Measurements from ENCODE around the gene EIF4ENIF1. TPM values are rescaled to one million over a fixed set of nuclear protein-coding genes. Genes with fewer than 3 reads are reported as not detected.
"Not testable (repeated sequence)": the region's sequence is repeated elsewhere in the genome, so short reads cannot be mapped to it uniquely, and the experiment has no call there.

The EIF4ENIF1 gene
- total RNA-seq, 2 experiments from 2014 or later, result 9.4 to 10.6 TPM

DNA sequence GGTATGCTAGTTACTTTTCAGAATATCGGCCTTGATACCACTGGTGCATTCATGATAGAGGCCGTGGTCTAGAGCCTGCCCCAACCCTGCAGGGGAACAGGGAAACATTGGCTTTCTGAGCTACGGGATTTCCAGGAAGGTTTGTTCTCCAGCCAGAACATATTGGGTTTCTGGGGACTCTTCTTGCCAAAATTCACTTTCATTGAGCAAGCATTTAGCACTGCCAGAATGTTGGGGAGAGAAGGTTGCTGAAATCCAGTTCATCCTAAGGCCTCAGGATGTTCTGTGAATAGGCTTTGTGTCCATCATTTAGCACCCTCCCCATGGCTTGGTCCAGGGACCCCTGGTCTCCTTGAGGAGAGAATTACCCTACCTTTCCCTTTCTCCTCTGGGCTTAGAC lies 53.5 kb downstream of the EIF4ENIF1 start:
- TF ChIP-seq, protein P1, sequence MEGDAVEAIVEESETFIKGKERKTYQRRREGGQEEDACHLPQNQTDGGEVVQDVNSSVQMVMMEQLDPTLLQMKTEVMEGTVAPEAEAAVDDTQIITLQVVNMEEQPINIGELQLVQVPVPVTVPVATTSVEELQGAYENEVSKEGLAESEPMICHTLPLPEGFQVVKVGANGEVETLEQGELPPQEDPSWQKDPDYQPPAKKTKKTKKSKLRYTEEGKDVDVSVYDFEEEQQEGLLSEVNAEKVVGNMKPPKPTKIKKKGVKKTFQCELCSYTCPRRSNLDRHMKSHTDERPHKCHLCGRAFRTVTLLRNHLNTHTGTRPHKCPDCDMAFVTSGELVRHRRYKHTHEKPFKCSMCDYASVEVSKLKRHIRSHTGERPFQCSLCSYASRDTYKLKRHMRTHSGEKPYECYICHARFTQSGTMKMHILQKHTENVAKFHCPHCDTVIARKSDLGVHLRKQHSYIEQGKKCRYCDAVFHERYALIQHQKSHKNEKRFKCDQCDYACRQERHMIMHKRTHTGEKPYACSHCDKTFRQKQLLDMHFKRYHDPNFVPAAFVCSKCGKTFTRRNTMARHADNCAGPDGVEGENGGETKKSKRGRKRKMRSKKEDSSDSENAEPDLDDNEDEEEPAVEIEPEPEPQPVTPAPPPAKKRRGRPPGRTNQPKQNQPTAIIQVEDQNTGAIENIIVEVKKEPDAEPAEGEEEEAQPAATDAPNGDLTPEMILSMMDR (IDR thresholded peaks at IDR 0.05), result no peak
- CTCF ChIA-PET, result no interaction called here

DNA sequence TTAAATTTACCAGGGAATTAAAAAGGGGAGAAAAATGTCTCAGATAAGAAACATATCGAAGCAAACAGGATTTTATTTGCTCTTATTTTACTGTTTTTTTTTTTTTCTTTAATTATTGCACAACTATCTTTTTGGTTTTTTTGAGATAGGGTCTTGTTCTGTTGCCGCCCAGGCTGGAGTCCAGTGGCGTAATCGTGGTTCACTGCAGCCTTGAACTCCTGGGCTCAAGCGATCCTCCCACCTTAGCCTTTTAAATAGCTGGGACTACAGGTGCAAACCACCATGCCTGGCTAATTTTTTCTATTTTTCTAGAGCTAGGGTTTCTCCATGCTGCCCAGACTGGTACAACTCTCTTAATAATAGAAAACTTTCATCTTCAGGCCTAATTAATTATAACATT lies 57.7 kb downstream of the EIF4ENIF1 start:
- DNase-seq, result no peak
- Mint-ChIP-seq H3K27me3 (no peaks in the 10 kb centered on the region), H3K4me1 (ENCODE audit: low read depth) (no peaks in the 10 kb centered on the region), H3K27ac (no peak overlapping the region), H3K9me3 (no peaks in the 10 kb centered on the region), H3K4me3 (no peak overlapping the region), H3K36me3 (ENCODE audit: low read depth) (peaks cover 96% of the 10 kb centered on the region)
- no peak for ATAC-seq (ENCODE audit: poor library complexity)
- Histone ChIP-seq H3K4me1 (ENCODE audit: insufficient read depth, low read length) (no peaks in the 10 kb centered on the region), H3K9me3 (ENCODE audit: control insufficient read depth in 1 of 2, insufficient read depth in 1 of 2, low read length in 2 of 2) (no peaks in the 10 kb centered on the region), H3K4me3 (ENCODE audit: low read length) (no peak overlapping the region), H3K36me3 (ENCODE audit: insufficient read depth, low read length) (peaks cover 80% of the 10 kb centered on the region), H3K27ac (ENCODE audit: low read depth in 1 of 2, low read length in 2 of 2) (no peak overlapping the region), H3K27me3 (ENCODE audit: control insufficient read depth in 1 of 2, insufficient read depth in 2 of 2, low read length in 2 of 2) (no peaks in the 10 kb centered on the region)
- intact Hi-C loops (cut with DNase I, micrococcal nuclease), result no loop called here
- ChIA-PET POLR2A (interaction anchor here (0.8 kb wide), 1 partner anchor 256 kb away, joined by 4 read pairs; no protein-coding TSS in a partner anchor), CTCF (no interaction called here)
- TF ChIP-seq, protein P1 (IDR thresholded peaks at IDR 0.05), result no peak

More for the DNA sequence above, 53.5 kb downstream of the EIF4ENIF1 start:
- ATAC-seq (ENCODE audit: poor library complexity) (no peak), DNase-seq (no peak)
- Mint-ChIP-seq H3K4me1 (ENCODE audit: low read depth) (no peaks in the 10 kb centered on the region), H3K36me3 (ENCODE audit: low read depth) (peaks cover 100% of the 10 kb centered on the region), H3K27ac (no peak overlapping the region), H3K27me3 (no peaks in the 10 kb centered on the region), H3K9me3 (no peaks in the 10 kb centered on the region), H3K4me3 (no peak overlapping the region)
- H3K27ac ChIP-seq (ENCODE audit: low read depth in 1 of 2, low read length in 2 of 2), result no peak overlapping the region
- H3K36me3 ChIP-seq (ENCODE audit: insufficient read depth, low read length), result peaks cover 85% of the 10 kb centered on the region
- H3K4me3 ChIP-seq (ENCODE audit: low read length), result no peak overlapping the region
- intact Hi-C loops (cut with DNase I, micrococcal nuclease), result no loop called here
- no peaks in the 10 kb centered on the region for H3K4me1 ChIP-seq (ENCODE audit: insufficient read depth, low read length)
- no peaks in the 10 kb centered on the region for H3K9me3 ChIP-seq (ENCODE audit: control insufficient read depth in 1 of 2, insufficient read depth in 1 of 2, low read length in 2 of 2)
- POLR2A ChIA-PET, result interaction anchor here (1.3 kb wide), 1 partner anchor 16 kb away, joined by 4 read pairs; no protein-coding TSS in a partner anchor
- H3K27me3 ChIP-seq (ENCODE audit: control insufficient read depth in 1 of 2, insufficient read depth in 2 of 2, low read length in 2 of 2), result no peaks in the 10 kb centered on the region

DNA sequence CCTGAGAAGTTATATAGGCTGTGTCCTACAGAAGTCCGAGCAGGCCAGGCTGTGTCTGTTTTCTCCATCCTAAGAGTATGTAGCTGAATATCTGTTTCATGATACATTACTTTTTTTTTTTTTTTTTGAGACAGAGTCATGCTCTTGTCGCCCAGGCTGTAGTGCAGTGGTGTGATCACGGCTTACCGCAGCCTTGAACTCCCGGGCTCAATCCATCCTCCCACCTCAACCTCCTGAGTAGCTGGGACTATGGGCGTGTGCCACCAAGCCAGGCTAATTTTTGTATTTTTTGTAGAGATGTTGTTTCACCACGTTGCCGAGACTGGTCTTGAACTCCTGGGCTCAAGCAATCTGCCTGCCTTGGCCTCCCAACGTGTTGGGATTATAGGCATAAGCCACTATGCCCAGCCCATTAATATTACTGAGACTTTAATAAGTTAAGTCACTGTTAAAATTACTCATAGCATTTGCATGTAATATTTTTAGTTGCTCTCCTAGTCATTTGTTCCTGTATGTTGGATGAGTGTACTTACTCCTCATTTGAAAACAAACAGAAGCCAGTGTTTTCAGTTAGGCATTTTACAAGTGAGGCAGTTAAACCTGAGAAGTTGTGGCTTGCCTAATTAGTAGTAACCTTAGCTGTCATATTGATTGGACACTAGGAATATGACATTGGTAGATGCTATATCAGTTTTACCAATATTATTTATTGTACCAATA lies 64.2 kb downstream of the EIF4ENIF1 start:
- Mint-ChIP-seq H3K27ac (no peak overlapping the region), H3K36me3 (ENCODE audit: low read depth) (peaks cover 88% of the 10 kb centered on the region), H3K4me1 (ENCODE audit: low read depth) (no peaks in the 10 kb centered on the region), H3K9me3 (no peaks in the 10 kb centered on the region), H3K27me3 (no peaks in the 10 kb centered on the region), H3K4me3 (no peak overlapping the region)
- POLR2A ChIA-PET, result no interaction called here
- Histone ChIP-seq H3K36me3 (ENCODE audit: insufficient read depth, low read length) (peaks cover 85% of the 10 kb centered on the region), H3K27ac (ENCODE audit: low read depth in 1 of 2, low read length in 2 of 2) (no peak overlapping the region), H3K9me3 (ENCODE audit: control insufficient read depth in 1 of 2, insufficient read depth in 1 of 2, low read length in 2 of 2) (no peaks in the 10 kb centered on the region), H3K4me3 (ENCODE audit: low read length) (no peak overlapping the region), H3K27me3 (ENCODE audit: control insufficient read depth in 1 of 2, insufficient read depth in 2 of 2, low read length in 2 of 2) (no peaks in the 10 kb centered on the region), H3K4me1 (ENCODE audit: insufficient read depth, low read length) (no peaks in the 10 kb centered on the region)
- ATAC-seq (ENCODE audit: poor library complexity) (no peak), DNase-seq (no peak)
- CTCF ChIA-PET, result no interaction called here
- intact Hi-C loops (cut with DNase I, micrococcal nuclease), result no loop called here
- TF ChIP-seq, protein P1 (IDR thresholded peaks at IDR 0.05), result no peak

DNA sequence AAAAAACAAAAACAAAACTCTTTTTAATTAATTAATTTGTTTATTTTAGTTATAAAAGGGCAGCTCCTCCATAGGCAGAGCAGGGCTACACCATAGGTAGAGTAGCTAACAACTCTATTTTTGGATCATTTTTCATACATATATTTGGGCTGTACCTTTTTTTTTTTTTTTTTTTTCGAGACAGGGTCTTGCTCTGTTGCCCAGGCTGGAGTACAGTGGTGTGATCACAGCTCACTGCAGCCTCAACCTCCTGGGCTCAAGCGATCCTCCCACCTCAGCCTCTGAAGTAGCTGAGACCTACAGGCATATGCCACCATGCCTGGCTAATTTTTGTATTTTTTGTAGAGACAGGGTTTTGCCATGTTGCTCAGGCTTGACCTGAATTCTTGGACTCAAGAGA lies 87.3 kb downstream of the EIF4ENIF1 start:
- Histone ChIP-seq H3K36me3 (ENCODE audit: insufficient read depth, low read length) (peaks cover 36% of the 10 kb centered on the region), H3K4me1 (ENCODE audit: insufficient read depth, low read length) (peaks cover 22% of the 10 kb centered on the region)
- ChIA-PET POLR2A (interaction anchor here (0.9 kb wide), 1 partner anchor 57 kb away, joined by 3 read pairs; no protein-coding TSS in a partner anchor), CTCF (interaction anchor here (0.7 kb wide), 1 partner anchor 800 kb away, joined by 4 read pairs; no protein-coding TSS in a partner anchor)
- H3K27me3 ChIP-seq (ENCODE audit: control insufficient read depth in 1 of 2, insufficient read depth in 2 of 2, low read length in 2 of 2); H3K27ac ChIP-seq (ENCODE audit: low read depth in 1 of 2, low read length in 2 of 2); H3K9me3 ChIP-seq (ENCODE audit: control insufficient read depth in 1 of 2, insufficient read depth in 1 of 2, low read length in 2 of 2); H3K27me3 Mint-ChIP-seq; ATAC-seq (ENCODE audit: poor library complexity); intact Hi-C loops (cut with DNase I, micrococcal nuclease); DNase-seq; H3K9me3 Mint-ChIP-seq; H3K4me3 ChIP-seq (ENCODE audit: low read length): not testable (repeated sequence)
- peak overlapping the region; percentile 57 for H3K27ac Mint-ChIP-seq
- peak overlapping the region; percentile 20 for H3K4me3 Mint-ChIP-seq
- H3K36me3 Mint-ChIP-seq (ENCODE audit: low read depth), result peaks cover 61% of the 10 kb centered on the region
- H3K4me1 Mint-ChIP-seq (ENCODE audit: low read depth), result peaks cover 35% of the 10 kb centered on the region
